Neural cell (in vitro differentiated cells): ENCODE results near the gene PORCN. TPM values are rescaled to one million over a fixed set of nuclear protein-coding genes. Genes with fewer than 3 reads are reported as not detected.

ENCODE experiments used
- H2AFZ ChIP-seq: fragments of 200-600, 300-800 bp; sonication (generic), shearing (Covaris generic); 2 replicates; pipeline ENCODE4 v1.6.0; 2014; ENCODE audit warnings: low read depth, mild to moderate bottlenecking, antibody characterized with exemption, low read length, moderate library complexity
- H3F3A ChIP-seq: fragments of 200-600 bp; shearing (Covaris generic); 2 replicates; pipeline ENCODE4 v1.6.1; 2016; ENCODE audit warnings: mild to moderate bottlenecking, moderate library complexity, mixed read lengths, antibody characterized with exemption, low read length; ENCODE audit not compliant: insufficient read depth, poor library complexity, severe bottlenecking
- H3K27ac ChIP-seq: fragments of 200-600, 300-800 bp; sonication (generic), shearing (Covaris generic); 2 replicates; pipeline ENCODE4 v1.5.1; 2014; ENCODE audit warnings: mild to moderate bottlenecking, low read length, moderate library complexity
- H3K27me3 ChIP-seq: fragments of 300-800, 200-600 bp; sonication (generic), shearing (Covaris generic); 2 replicates; pipeline ENCODE4 v1.6.0; 2014; ENCODE audit warnings: mild to moderate bottlenecking, low read depth, low read length, moderate library complexity; ENCODE audit not compliant: insufficient read depth
- H3K36me3 ChIP-seq: fragments of 300-800, 200-600 bp; sonication (generic), shearing (Covaris generic); 2 replicates; pipeline ENCODE4 v1.5.1; 2014; ENCODE audit warnings: mild to moderate bottlenecking, antibody characterized with exemption, low read length, moderate library complexity; ENCODE audit not compliant: insufficient read depth
- H3K4me2 ChIP-seq: fragments of 300-800, 200-600 bp; sonication (generic), shearing (Covaris generic); 2 replicates; pipeline ENCODE4 v1.6.0; 2014; ENCODE audit warnings: mild to moderate bottlenecking, low read length
- H3K4me3 ChIP-seq: fragments of 300-800, 200-600 bp; sonication (generic), shearing (Covaris generic); 2 replicates; pipeline ENCODE4 v1.5.1; 2014; ENCODE audit warnings: mild to moderate bottlenecking, low read length, moderate library complexity
- H3K79me2 ChIP-seq: fragments of 200-600 bp; shearing (Covaris generic); replicated peaks from 2 replicates; pipeline ENCODE4 v1.6.0; 2014; ENCODE audit warnings: mild to moderate bottlenecking, low read length, moderate library complexity; ENCODE audit not compliant: insufficient read depth
- H3K9ac ChIP-seq: fragments of 300-800, 200-600 bp; sonication (generic), shearing (Covaris generic); 2 replicates; pipeline ENCODE4 v1.6.1; 2016; ENCODE audit warnings: mild to moderate bottlenecking, low read length, mixed read lengths
- H3K9me2 ChIP-seq: fragments of 200-600 bp; shearing (Covaris generic); 2 replicates; pipeline ENCODE4 v1.6.1; 2016; ENCODE audit warnings: mild to moderate bottlenecking, low read length, mixed read lengths; ENCODE audit not compliant: insufficient read depth
- H3K9me3 ChIP-seq: fragments of 200-600, 300-800 bp; sonication (generic), shearing (Covaris generic); 2 replicates; pipeline ENCODE4 v1.6.1; 2016; ENCODE audit warnings: mild to moderate bottlenecking, mixed run types, low read length, moderate library complexity, mixed read lengths
- H4K20me1 ChIP-seq: fragments of 200-600 bp; shearing (Covaris generic); 2 replicates; pipeline ENCODE4 v1.6.1; 2016; ENCODE audit warnings: mild to moderate bottlenecking, mixed run types; ENCODE audit not compliant: insufficient read depth
- CTCF ChIP-seq: fragments of 450-650 bp; IDR thresholded peaks from 2 replicates; pipeline ENCODE4 v1.5.1; 2014; ENCODE audit warnings: antibody characterized with exemption, mild to moderate bottlenecking, moderate library complexity; ENCODE audit not compliant: poor library complexity, severe bottlenecking
- EP300 ChIP-seq: fragments of 450-650 bp; conservative IDR thresholded peaks from 2 replicates; pipeline ENCODE4 v1.6.1; 2014; ENCODE audit warnings: antibody characterized with exemption, mild to moderate bottlenecking, moderate library complexity; ENCODE audit not compliant: poor library complexity, severe bottlenecking
- EZH2 ChIP-seq: fragments of 200-600, 300-800 bp; shearing (Covaris generic), sonication (generic); IDR thresholded peaks from 2 replicates; pipeline ENCODE4 v1.6.1; 2014; ENCODE audit warnings: antibody characterized with exemption, low read length, borderline replicate concordance, mild to moderate bottlenecking; ENCODE audit not compliant: insufficient read depth, poor library complexity, severe bottlenecking
- MXI1 ChIP-seq: fragments of 450-650 bp; conservative IDR thresholded peaks from 2 replicates; pipeline ENCODE4 v1.6.1; 2014; ENCODE audit warnings: antibody characterized with exemption, mild to moderate bottlenecking; ENCODE audit not compliant: poor library complexity, severe bottlenecking
- POLR2AphosphoS5 ChIP-seq: IDR thresholded peaks from 2 replicates; pipeline ENCODE4 v1.6.1; 2012
- RAD21 ChIP-seq: fragments of 450-650 bp; conservative IDR thresholded peaks from 2 replicates; pipeline ENCODE4 v1.6.1; 2014; ENCODE audit warnings: antibody characterized with exemption, mild to moderate bottlenecking, moderate library complexity
- REST ChIP-seq: IDR thresholded peaks from 2 replicates; pipeline ENCODE4 v1.6.1; 2012; ENCODE audit warnings: borderline replicate concordance
- SMC3 ChIP-seq: fragments of 450-650 bp; conservative IDR thresholded peaks from 2 replicates; pipeline ENCODE4 v1.6.1; 2014; ENCODE audit warnings: antibody characterized with exemption, mild to moderate bottlenecking, moderate library complexity; ENCODE audit not compliant: poor library complexity
- TAF1 ChIP-seq: IDR thresholded peaks from 2 replicates; pipeline ENCODE4 v1.6.1; 2012; ENCODE audit warnings: low read depth
- polyA plus RNA-seq: library from polyadenylated mRNA; depleted of rRNA; stranded (reverse); fragments of >200 nt; gene quantifications from 2 replicates; pipeline ENCODE4 v1.2.3, GENCODE V29; 2014

Gene PORCN
- polyA plus RNA-seq, 1 donor from 2014 or later = 29.8 TPM

- no peak overlapping the region for H3K4me3 ChIP-seq
- no peaks in the 10 kb centered on the region for H4K20me1 ChIP-seq
- no peak overlapping the region for H3K4me2 ChIP-seq
- no peaks in the 10 kb centered on the region for H3K9me2 ChIP-seq
- no peak overlapping the region for H2AFZ ChIP-seq
- no peaks in the 10 kb centered on the region for H3K79me2 ChIP-seq
- TF ChIP-seq TAF1 = no peak
- no peak for TF ChIP-seq POLR2AphosphoS5
- TF ChIP-seq EZH2 = no peak
- TF ChIP-seq SMC3 = no peak
- no peak for TF ChIP-seq CTCF
- TF ChIP-seq EP300 = no peak
- TF ChIP-seq REST = no peak
- no peak for TF ChIP-seq RAD21
- no peak for TF ChIP-seq MXI1
- no peak overlapping the region for H3K9ac ChIP-seq
- no peak overlapping the region for H3K27ac ChIP-seq
- no peaks in the 10 kb centered on the region for H3F3A ChIP-seq
- no peaks in the 10 kb centered on the region for H3K27me3 ChIP-seq
- H3K36me3 ChIP-seq = no peaks in the 10 kb centered on the region
- H3K9me3 ChIP-seq = no peaks in the 10 kb centered on the region
Measured at GRCh38 chrX:48470833-48471118, 38.0 kb upstream of the PORCN start.

- no peak overlapping the region for H3K4me2 ChIP-seq
- no peaks in the 10 kb centered on the region for H3F3A ChIP-seq
- H3K9me2 ChIP-seq = no peaks in the 10 kb centered on the region
- H3K79me2 ChIP-seq = peaks cover 4% of the 10 kb centered on the region
- no peak for TF ChIP-seq REST
- no peak for TF ChIP-seq EP300
- TF ChIP-seq POLR2AphosphoS5 = no peak
- no peak for TF ChIP-seq EZH2
- TF ChIP-seq MXI1 = no peak
- no peak for TF ChIP-seq SMC3
- no peak for TF ChIP-seq CTCF
- no peak for TF ChIP-seq TAF1
- no peak for TF ChIP-seq RAD21
- H3K9me3 ChIP-seq = no peaks in the 10 kb centered on the region
- H4K20me1 ChIP-seq = no peaks in the 10 kb centered on the region
- H2AFZ ChIP-seq = no peak overlapping the region
- no peaks in the 10 kb centered on the region for H3K36me3 ChIP-seq
- H3K27me3 ChIP-seq = no peaks in the 10 kb centered on the region
- H3K4me3 ChIP-seq = no peak overlapping the region
- no peak overlapping the region for H3K27ac ChIP-seq
- H3K9ac ChIP-seq = no peak overlapping the region
Measured at GRCh38 chrX:48471504-48471903, 37.3 kb upstream of the PORCN start.
